Endothelial cell of umbilical vein (primary cell): ENCODE measurements around the gene SBF1.

Experiments
- EZH2 ChIP-seq: IDR thresholded peaks from 2 replicates; pipeline ENCODE4 v1.6.1; 2012; ENCODE audit warnings: borderline replicate concordance, low read depth, mild to moderate bottlenecking, moderate library complexity, low read length, inconsistent platforms; ENCODE audit not compliant: severe bottlenecking
- GATA2 ChIP-seq: IDR thresholded peaks from 2 replicates; pipeline ENCODE4 v1.7.0; 2011; ENCODE audit warnings: low read depth, mild to moderate bottlenecking, moderate library complexity, mixed read lengths, low read length; ENCODE audit not compliant: insufficient read length, insufficient read depth
- MAX ChIP-seq: IDR thresholded peaks from 2 replicates; pipeline ENCODE4 v1.6.1; 2011; ENCODE audit not compliant: insufficient read depth, insufficient read length
- POLR2A ChIP-seq: IDR thresholded peaks from 2 replicates; pipeline ENCODE4 v1.6.1; 2012; ENCODE audit warnings: low read depth, mild to moderate bottlenecking, control low read depth, low read length
- POLR2AphosphoS5 ChIP-seq: IDR thresholded peaks from 2 replicates; pipeline ENCODE4 v1.6.1; 2012; ENCODE audit warnings: low read depth, mild to moderate bottlenecking, control low read depth, low read length, moderate library complexity; ENCODE audit not compliant: insufficient read depth
- TF ChIP-seq, protein P1 (sequence below), 2 donors: IDR thresholded peaks; 1 replicate in 1 of 2; 2 replicates in 1 of 2; pipeline ENCODE4 v1.5.1; 2011; ENCODE audit warnings: low read length in 2 of 2, mild to moderate bottlenecking in 2 of 2, moderate library complexity in 2 of 2, control low read depth in 1 of 2, inconsistent platforms in 1 of 2, low read depth in 1 of 2; ENCODE audit not compliant: insufficient read depth in 1 of 2; ENCODE audit errors: extremely low read depth in 1 of 2

GRCh38 chr22:50471197-50471847 lies 3.5 kb downstream of the SBF1 start:
- TF ChIP-seq EZH2 (no peak), POLR2A (no peak), POLR2AphosphoS5 (no peak), MAX (no peak), GATA2 (no peak)
- TF ChIP-seq, protein P1, sequence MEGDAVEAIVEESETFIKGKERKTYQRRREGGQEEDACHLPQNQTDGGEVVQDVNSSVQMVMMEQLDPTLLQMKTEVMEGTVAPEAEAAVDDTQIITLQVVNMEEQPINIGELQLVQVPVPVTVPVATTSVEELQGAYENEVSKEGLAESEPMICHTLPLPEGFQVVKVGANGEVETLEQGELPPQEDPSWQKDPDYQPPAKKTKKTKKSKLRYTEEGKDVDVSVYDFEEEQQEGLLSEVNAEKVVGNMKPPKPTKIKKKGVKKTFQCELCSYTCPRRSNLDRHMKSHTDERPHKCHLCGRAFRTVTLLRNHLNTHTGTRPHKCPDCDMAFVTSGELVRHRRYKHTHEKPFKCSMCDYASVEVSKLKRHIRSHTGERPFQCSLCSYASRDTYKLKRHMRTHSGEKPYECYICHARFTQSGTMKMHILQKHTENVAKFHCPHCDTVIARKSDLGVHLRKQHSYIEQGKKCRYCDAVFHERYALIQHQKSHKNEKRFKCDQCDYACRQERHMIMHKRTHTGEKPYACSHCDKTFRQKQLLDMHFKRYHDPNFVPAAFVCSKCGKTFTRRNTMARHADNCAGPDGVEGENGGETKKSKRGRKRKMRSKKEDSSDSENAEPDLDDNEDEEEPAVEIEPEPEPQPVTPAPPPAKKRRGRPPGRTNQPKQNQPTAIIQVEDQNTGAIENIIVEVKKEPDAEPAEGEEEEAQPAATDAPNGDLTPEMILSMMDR (IDR thresholded peaks at IDR 0.05; ENCODE audit: extremely low read depth in 1 of 2, insufficient read depth in 1 of 2, low read depth in 1 of 2, low read length in 2 of 2): no peak
